ENCODE data around the gene JAG2.

GRCh38 chr14:105215602-105216001, 47.0 kb upstream of the JAG2 start:
- TF ChIP-seq CTCF (IDR thresholded peaks at IDR 0.05; ENCODE audit: insufficient read depth, low read length, poor library complexity, severe bottlenecking) (no peak), EZH2phosphoT487 (conservative IDR thresholded peaks at IDR 0.05; ENCODE audit: low read length) (no peak)
